Osteocyte (in vitro differentiated cells): Measurements from ENCODE around the gene B3GALT5. TPM values are rescaled to one million over a fixed set of nuclear protein-coding genes. Genes with fewer than 3 reads are reported as not detected.

Source experiments
- DNase-seq: peaks from one replicate; pipeline ENCODE4 v3.0.0; 2021; ENCODE audit warnings: mixed read lengths; ENCODE audit not compliant: unreplicated experiment; ENCODE audit errors: extremely low spot score
- H3K27ac Mint-ChIP-seq: one replicate; pipeline ENCODE4 v1.8.0; 2021; ENCODE audit warnings: mild to moderate bottlenecking, mixed read lengths; ENCODE audit not compliant: unreplicated experiment
- H3K27me3 Mint-ChIP-seq: one replicate; pipeline ENCODE4 v1.8.0; 2021; ENCODE audit warnings: mixed read lengths; ENCODE audit not compliant: unreplicated experiment
- H3K36me3 Mint-ChIP-seq: one replicate; pipeline ENCODE4 v1.8.0; 2021; ENCODE audit warnings: mixed read lengths; ENCODE audit not compliant: unreplicated experiment
- H3K4me1 Mint-ChIP-seq: one replicate; pipeline ENCODE4 v1.8.0; 2021; ENCODE audit warnings: mixed read lengths; ENCODE audit not compliant: unreplicated experiment
- H3K4me3 Mint-ChIP-seq: one replicate; pipeline ENCODE4 v1.8.0; 2021; ENCODE audit warnings: mild to moderate bottlenecking, moderate library complexity, mixed read lengths; ENCODE audit not compliant: unreplicated experiment
- H3K9me3 Mint-ChIP-seq: one replicate; pipeline ENCODE4 v1.8.0; 2021; ENCODE audit warnings: mixed read lengths; ENCODE audit not compliant: unreplicated experiment
- total RNA-seq: library from RNA; stranded (reverse); gene quantifications from 2 replicates; pipeline ENCODE4 v1.2.1, GENCODE V29; 2021
- TF ChIP-seq, protein P1 (sequence below): fragments of 200-600 bp; sonication (generic); IDR thresholded peaks from 2 replicates; pipeline ENCODE4 v1.5.0; 2021; ENCODE audit warnings: antibody characterized with exemption, mild to moderate bottlenecking, moderate library complexity

B3GALT5 gene
- total RNA-seq, 1 donor from 2014 or later = not detected

DNA sequence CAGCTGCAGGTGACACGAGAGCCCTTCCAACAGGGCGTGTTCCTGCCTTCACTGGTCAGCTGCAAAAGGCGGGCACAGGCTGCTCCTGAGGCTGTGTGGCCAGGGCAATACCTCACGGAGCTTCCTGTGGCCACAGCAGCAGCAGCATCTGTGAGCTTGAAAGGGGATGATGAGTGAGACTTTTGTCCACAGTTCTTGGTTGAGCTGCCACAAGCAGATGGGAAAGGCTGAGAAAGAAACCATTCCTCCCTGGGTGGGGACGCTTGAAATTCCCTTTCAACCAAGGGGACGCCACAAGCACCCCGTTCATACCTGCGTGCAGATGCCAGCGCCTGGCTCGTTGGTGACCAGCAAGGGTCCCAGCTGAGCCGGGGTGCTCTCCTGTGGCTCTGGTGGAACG is 37.6 kb downstream of the B3GALT5 start:
- TF ChIP-seq, protein P1, sequence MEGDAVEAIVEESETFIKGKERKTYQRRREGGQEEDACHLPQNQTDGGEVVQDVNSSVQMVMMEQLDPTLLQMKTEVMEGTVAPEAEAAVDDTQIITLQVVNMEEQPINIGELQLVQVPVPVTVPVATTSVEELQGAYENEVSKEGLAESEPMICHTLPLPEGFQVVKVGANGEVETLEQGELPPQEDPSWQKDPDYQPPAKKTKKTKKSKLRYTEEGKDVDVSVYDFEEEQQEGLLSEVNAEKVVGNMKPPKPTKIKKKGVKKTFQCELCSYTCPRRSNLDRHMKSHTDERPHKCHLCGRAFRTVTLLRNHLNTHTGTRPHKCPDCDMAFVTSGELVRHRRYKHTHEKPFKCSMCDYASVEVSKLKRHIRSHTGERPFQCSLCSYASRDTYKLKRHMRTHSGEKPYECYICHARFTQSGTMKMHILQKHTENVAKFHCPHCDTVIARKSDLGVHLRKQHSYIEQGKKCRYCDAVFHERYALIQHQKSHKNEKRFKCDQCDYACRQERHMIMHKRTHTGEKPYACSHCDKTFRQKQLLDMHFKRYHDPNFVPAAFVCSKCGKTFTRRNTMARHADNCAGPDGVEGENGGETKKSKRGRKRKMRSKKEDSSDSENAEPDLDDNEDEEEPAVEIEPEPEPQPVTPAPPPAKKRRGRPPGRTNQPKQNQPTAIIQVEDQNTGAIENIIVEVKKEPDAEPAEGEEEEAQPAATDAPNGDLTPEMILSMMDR = no peak
- no peak for DNase-seq
- Mint-ChIP-seq H3K4me1 (peaks cover 5% of the 10 kb centered on the region), H3K27me3 (no peaks in the 10 kb centered on the region), H3K27ac (no peak overlapping the region), H3K36me3 (no peaks in the 10 kb centered on the region), H3K4me3 (no peak overlapping the region), H3K9me3 (peaks cover 23% of the 10 kb centered on the region)

DNA sequence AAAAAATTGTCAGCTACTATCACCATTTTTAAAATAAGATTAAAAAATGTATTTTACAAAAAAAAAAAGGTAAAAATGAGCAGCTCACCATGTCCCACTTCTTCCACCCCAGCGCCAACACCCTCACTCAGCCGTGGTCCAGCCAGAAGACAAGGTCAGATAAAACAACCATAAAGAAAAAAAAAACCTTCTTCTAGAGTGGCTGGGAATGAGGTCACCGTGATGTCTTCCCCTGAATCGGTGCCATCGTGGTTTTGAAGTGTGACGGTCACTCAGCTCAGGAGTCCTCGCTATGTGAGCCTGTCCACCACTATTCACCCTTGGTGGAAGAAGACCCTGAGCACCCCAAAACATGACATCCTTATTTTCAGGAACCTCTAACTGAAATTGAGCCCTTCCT is 38.1 kb downstream of the B3GALT5 start:
- peaks cover 23% of the 10 kb centered on the region for H3K9me3 Mint-ChIP-seq
- DNase-seq = no peak
- H3K27ac Mint-ChIP-seq = no peak overlapping the region
- no peaks in the 10 kb centered on the region for H3K27me3 Mint-ChIP-seq
- H3K4me1 Mint-ChIP-seq = peaks cover 5% of the 10 kb centered on the region
- H3K36me3 Mint-ChIP-seq = no peaks in the 10 kb centered on the region
- no peak overlapping the region for H3K4me3 Mint-ChIP-seq
- TF ChIP-seq, protein P1 = no peak

- Mint-ChIP-seq H3K9me3 (peaks cover 23% of the 10 kb centered on the region), H3K27ac (no peak overlapping the region), H3K4me1 (peaks cover 5% of the 10 kb centered on the region), H3K4me3 (no peak overlapping the region), H3K27me3 (no peaks in the 10 kb centered on the region), H3K36me3 (no peaks in the 10 kb centered on the region)
- DNase-seq = no peak
- TF ChIP-seq, protein P1 = no peak
Measured at GRCh38 chr21:39651206-39651605, 38.5 kb downstream of the B3GALT5 start.

DNA sequence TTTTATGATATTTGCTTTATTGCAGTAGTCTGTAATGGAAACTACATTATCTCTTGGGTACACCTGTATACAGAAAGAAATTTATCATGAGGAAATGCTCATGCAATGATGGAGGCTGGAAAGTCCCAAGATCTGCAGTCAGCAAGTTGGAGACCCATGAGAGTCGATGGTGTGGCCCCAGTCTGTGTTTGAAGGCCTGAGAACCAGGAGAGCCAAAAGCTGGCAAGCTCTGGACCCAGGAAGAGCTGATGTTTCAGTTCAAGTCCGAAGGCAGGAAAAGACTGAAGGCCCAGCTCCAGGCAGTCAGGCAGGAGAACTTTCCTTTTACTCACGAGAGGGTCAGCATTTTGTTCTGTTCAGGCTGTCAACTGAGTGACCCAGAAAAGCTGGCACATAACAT is 42.2 kb downstream of the B3GALT5 start:
- DNase-seq = no peak
- H3K9me3 Mint-ChIP-seq = peaks cover 10% of the 10 kb centered on the region
- no peaks in the 10 kb centered on the region for H3K4me1 Mint-ChIP-seq
- no peak overlapping the region for H3K27ac Mint-ChIP-seq
- H3K4me3 Mint-ChIP-seq = no peak overlapping the region
- no peaks in the 10 kb centered on the region for H3K27me3 Mint-ChIP-seq
- H3K36me3 Mint-ChIP-seq = no peaks in the 10 kb centered on the region
- TF ChIP-seq, protein P1 = no peak

GRCh38 chr21:39655589-39655988 is 42.8 kb downstream of the B3GALT5 start:
- Mint-ChIP-seq H3K4me3 (no peak overlapping the region), H3K27me3 (no peaks in the 10 kb centered on the region), H3K9me3 (peaks cover 12% of the 10 kb centered on the region), H3K36me3 (no peaks in the 10 kb centered on the region), H3K27ac (no peak overlapping the region), H3K4me1 (peaks cover 3% of the 10 kb centered on the region)
- DNase-seq = no peak
- TF ChIP-seq, protein P1 = no peak
